GM23338 (cell line): ENCODE results near the gene SERPINB10. TPM values are rescaled to one million over a fixed set of nuclear protein-coding genes. Genes with fewer than 3 reads are reported as not detected.

Experiments used
- ATAC-seq: fragments of 200-7000 bp; cut with Tn5 transposase; 3 replicates; pipeline ENCODE4 v1.9.1; 2020
- DNase-seq: peaks from one replicate; pipeline ENCODE4 v3.0.0-alpha.2; 2015; ENCODE audit warnings: low spot score
- H2AFZ ChIP-seq: fragments of 200-600 bp; sonication (generic); 2 replicates; pipeline ENCODE4 v1.8.0; 2016; ENCODE audit warnings: antibody characterized with exemption, mild to moderate bottlenecking, moderate library complexity
- H3F3A ChIP-seq: fragments of 200-600 bp; sonication (generic); replicated peaks from 2 replicates; pipeline ENCODE4 v1.8.0; 2017; ENCODE audit warnings: antibody characterized with exemption, mixed run types, low read depth
- H3K27ac ChIP-seq: fragments of 200-600 bp; sonication (generic); 2 replicates; pipeline ENCODE4 v1.6.1; 2016; ENCODE audit warnings: low read depth
- H3K27me3 ChIP-seq: fragments of 200-600 bp; sonication (generic); 2 replicates; pipeline ENCODE4 v1.8.0; 2016; ENCODE audit warnings: mild to moderate bottlenecking, mixed run types, moderate library complexity; ENCODE audit not compliant: insufficient read depth
- H3K36me3 ChIP-seq: fragments of 200-600 bp; sonication (generic); 2 replicates; pipeline ENCODE4 v1.8.0; 2016; ENCODE audit warnings: mild to moderate bottlenecking; ENCODE audit not compliant: insufficient read depth
- H3K4me1 ChIP-seq: fragments of 200-600 bp; sonication (generic); 2 replicates; pipeline ENCODE4 v1.8.0; 2016; ENCODE audit warnings: mild to moderate bottlenecking, moderate library complexity; ENCODE audit not compliant: insufficient read depth
- H3K4me2 ChIP-seq: fragments of 200-600 bp; sonication (generic); 2 replicates; pipeline ENCODE4 v1.7.1; 2017; ENCODE audit warnings: mixed run types
- H3K4me3 ChIP-seq: fragments of 200-600 bp; sonication (generic); 2 replicates; pipeline ENCODE4 v1.6.1; 2016; ENCODE audit warnings: mixed run types
- H3K79me2 ChIP-seq: fragments of 200-600 bp; sonication (generic); replicated peaks from 2 replicates; pipeline ENCODE4 v1.8.0; 2017; ENCODE audit warnings: mild to moderate bottlenecking; ENCODE audit not compliant: insufficient read depth
- H3K9me2 ChIP-seq: fragments of 200-600 bp; sonication (generic); 2 replicates; pipeline ENCODE4 v1.8.0; 2017; ENCODE audit not compliant: insufficient read depth
- H4K20me1 ChIP-seq: fragments of 200-600 bp; sonication (generic); replicated peaks from 2 replicates; pipeline ENCODE4 v1.8.0; 2017; ENCODE audit warnings: mild to moderate bottlenecking; ENCODE audit not compliant: insufficient read depth
- H3K27ac Mint-ChIP-seq: 2 replicates; pipeline ENCODE4 v1.8.0; 2020; ENCODE audit warnings: inconsistent platforms, mild to moderate bottlenecking, moderate library complexity, mixed read lengths
- H3K27me3 Mint-ChIP-seq: 3 replicates; pipeline ENCODE4 v1.8.0; 2022; ENCODE audit warnings: low read depth, mild to moderate bottlenecking, moderate library complexity, mixed read lengths, inconsistent platforms; ENCODE audit not compliant: insufficient read depth, poor library complexity
- H3K36me3 Mint-ChIP-seq: 3 replicates; pipeline ENCODE4 v1.8.0; 2021; ENCODE audit warnings: low read depth, mild to moderate bottlenecking, inconsistent platforms, moderate library complexity, mixed read lengths
- H3K4me1 Mint-ChIP-seq: 3 replicates; pipeline ENCODE4 v1.8.0; 2020; ENCODE audit warnings: mild to moderate bottlenecking, inconsistent platforms, mixed read lengths
- H3K4me3 Mint-ChIP-seq: 3 replicates; pipeline ENCODE4 v1.8.0; 2021; ENCODE audit warnings: moderate library complexity, mild to moderate bottlenecking, inconsistent platforms, mixed read lengths
- H3K9me3 Mint-ChIP-seq: 3 replicates; pipeline ENCODE4 v1.8.0; 2020; ENCODE audit warnings: moderate library complexity, mild to moderate bottlenecking, inconsistent platforms, mixed read lengths
- CREB1 ChIP-seq: fragments of 250-450 bp; sonication (Bioruptor Pico); IDR thresholded peaks from 2 replicates; pipeline ENCODE4 v1.5.0; 2020; ENCODE audit warnings: low read depth, mild to moderate bottlenecking, moderate library complexity
- CTCF ChIP-seq, 2 experiments: fragments of 200-600 bp in 1 of 2; sonication (generic) in 1 of 2; conservative IDR thresholded peaks; 2 replicates each; pipeline versions ENCODE4 v1.5.1 to v1.6.1; 2016 to 2017; ENCODE audit warnings: antibody characterized with exemption in 2 of 2, low read depth in 2 of 2, mild to moderate bottlenecking in 2 of 2, moderate library complexity in 1 of 2
- NANOG ChIP-seq: IDR thresholded peaks from 2 replicates; pipeline ENCODE4 v1.6.1; 2016; ENCODE audit warnings: antibody characterized with exemption, borderline replicate concordance
- polyA plus RNA-seq: library from polyadenylated mRNA; unstranded; fragments of >200 nt; fragmentation: Nextera tagmentation; extraction: Ambion mirVana; gene quantifications from 2 replicates; pipeline ENCODE4 v1.2.1, GENCODE V29; 2016
- total RNA-seq: library from RNA; depleted of rRNA; stranded (reverse); fragments of >200 nt; shearing (Covaris generic); gene quantifications from 2 replicates; pipeline ENCODE4 v1.2.3, GENCODE V29; 2014
- TF ChIP-seq, protein P1 (sequence below): fragments of 250-450 bp; sonication (Bioruptor Pico); IDR thresholded peaks from 2 replicates; pipeline ENCODE4 v1.5.0; 2020; ENCODE audit warnings: mild to moderate bottlenecking, moderate library complexity
- TF ChIP-seq, protein P2 (sequence below): IDR thresholded peaks from 2 replicates; pipeline ENCODE4 v1.6.1; 2016; ENCODE audit warnings: antibody characterized with exemption

SERPINB10 gene
- total and polyA plus RNA-seq, 2 experiments from 2014 or later: not detected

GRCh38 chr18:63892566-63892965, 15.2 kb upstream of the SERPINB10 start (continued):
- TF ChIP-seq, protein P1, sequence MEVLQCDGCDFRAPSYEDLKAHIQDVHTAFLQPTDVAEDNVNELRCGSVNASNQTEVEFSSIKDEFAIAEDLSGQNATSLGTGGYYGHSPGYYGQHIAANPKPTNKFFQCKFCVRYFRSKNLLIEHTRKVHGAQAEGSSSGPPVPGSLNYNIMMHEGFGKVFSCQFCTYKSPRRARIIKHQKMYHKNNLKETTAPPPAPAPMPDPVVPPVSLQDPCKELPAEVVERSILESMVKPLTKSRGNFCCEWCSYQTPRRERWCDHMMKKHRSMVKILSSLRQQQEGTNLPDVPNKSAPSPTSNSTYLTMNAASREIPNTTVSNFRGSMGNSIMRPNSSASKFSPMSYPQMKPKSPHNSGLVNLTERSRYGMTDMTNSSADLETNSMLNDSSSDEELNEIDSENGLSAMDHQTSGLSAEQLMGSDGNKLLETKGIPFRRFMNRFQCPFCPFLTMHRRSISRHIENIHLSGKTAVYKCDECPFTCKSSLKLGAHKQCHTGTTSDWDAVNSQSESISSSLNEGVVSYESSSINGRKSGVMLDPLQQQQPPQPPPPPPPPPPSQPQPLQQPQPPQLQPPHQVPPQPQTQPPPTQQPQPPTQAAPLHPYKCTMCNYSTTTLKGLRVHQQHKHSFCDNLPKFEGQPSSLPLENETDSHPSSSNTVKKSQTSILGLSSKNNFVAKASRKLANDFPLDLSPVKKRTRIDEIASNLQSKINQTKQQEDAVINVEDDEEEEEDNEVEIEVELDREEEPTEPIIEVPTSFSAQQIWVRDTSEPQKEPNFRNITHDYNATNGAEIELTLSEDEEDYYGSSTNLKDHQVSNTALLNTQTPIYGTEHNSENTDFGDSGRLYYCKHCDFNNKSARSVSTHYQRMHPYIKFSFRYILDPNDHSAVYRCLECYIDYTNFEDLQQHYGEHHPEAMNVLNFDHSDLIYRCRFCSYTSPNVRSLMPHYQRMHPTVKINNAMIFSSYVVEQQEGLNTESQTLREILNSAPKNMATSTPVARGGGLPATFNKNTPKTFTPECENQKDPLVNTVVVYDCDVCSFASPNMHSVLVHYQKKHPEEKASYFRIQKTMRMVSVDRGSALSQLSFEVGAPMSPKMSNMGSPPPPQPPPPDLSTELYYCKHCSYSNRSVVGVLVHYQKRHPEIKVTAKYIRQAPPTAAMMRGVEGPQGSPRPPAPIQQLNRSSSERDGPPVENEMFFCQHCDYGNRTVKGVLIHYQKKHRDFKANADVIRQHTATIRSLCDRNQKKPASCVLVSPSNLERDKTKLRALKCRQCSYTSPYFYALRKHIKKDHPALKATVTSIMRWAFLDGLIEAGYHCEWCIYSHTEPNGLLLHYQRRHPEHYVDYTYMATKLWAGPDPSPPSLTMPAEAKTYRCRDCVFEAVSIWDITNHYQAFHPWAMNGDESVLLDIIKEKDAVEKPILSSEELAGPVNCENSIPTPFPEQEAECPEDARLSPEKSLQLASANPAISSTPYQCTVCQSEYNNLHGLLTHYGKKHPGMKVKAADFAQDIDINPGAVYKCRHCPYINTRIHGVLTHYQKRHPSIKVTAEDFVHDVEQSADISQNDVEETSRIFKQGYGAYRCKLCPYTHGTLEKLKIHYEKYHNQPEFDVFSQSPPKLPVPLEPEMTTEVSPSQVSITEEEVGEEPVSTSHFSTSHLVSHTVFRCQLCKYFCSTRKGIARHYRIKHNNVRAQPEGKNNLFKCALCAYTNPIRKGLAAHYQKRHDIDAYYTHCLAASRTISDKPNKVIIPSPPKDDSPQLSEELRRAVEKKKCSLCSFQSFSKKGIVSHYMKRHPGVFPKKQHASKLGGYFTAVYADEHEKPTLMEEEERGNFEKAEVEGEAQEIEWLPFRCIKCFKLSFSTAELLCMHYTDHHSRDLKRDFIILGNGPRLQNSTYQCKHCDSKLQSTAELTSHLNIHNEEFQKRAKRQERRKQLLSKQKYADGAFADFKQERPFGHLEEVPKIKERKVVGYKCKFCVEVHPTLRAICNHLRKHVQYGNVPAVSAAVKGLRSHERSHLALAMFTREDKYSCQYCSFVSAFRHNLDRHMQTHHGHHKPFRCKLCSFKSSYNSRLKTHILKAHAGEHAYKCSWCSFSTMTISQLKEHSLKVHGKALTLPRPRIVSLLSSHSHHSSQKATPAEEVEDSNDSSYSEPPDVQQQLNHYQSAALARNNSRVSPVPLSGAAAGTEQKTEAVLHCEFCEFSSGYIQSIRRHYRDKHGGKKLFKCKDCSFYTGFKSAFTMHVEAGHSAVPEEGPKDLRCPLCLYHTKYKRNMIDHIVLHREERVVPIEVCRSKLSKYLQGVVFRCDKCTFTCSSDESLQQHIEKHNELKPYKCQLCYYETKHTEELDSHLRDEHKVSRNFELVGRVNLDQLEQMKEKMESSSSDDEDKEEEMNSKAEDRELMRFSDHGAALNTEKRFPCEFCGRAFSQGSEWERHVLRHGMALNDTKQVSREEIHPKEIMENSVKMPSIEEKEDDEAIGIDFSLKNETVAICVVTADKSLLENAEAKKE (CRISPR knock-in tag): no peak

DNA sequence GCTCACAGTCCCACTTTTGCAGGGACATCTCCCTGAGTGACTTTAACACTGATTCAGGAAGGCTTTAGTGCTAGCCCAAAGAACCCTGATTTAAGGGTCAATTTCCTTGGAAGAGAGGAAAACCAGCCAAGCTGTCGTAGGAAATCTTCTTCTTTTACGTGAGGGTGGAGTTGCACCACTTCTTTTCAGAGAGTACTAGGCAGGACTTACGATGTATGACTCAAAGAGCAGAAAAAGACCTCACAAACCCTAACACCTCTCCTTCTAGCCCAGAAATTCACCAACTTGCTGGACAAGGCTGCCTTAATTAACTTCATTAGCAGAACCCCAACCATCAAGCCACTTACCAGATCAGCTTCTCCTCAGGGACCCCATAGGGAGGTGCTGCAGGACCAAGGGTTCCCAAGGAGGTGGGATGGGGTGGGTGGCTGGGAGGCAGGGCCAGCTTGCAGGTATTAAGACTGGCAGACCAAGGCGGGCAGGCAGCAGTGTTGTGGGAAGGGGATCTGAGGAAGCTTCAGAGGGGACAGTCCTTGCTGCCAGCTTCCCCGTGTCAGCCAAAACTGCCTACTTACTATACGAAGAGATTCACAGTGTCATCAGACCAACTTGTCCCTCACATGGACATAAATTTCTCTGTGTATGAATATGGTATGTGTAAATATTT, 13.5 kb upstream of the SERPINB10 start:
- Mint-ChIP-seq H3K36me3 (no peaks in the 10 kb centered on the region), H3K9me3 (no peaks in the 10 kb centered on the region), H3K4me1 (peaks cover 6% of the 10 kb centered on the region), H3K4me3 (no peak overlapping the region), H3K27ac (no peak overlapping the region), H3K27me3 (no peaks in the 10 kb centered on the region)
- H3K27ac ChIP-seq: no peak overlapping the region
- no peak overlapping the region for H2AFZ ChIP-seq
- no peaks in the 10 kb centered on the region; the same call in 1 of the 2 replicates for H3K9me2 ChIP-seq
- no peaks in the 10 kb centered on the region for H4K20me1 ChIP-seq
- ATAC-seq (no peak), DNase-seq (no peak)
- no peaks in the 10 kb centered on the region for H3K36me3 ChIP-seq
- H3F3A ChIP-seq: no peaks in the 10 kb centered on the region
- no peaks in the 10 kb centered on the region for H3K27me3 ChIP-seq
- no peaks in the 10 kb centered on the region for H3K4me1 ChIP-seq
- no peak overlapping the region for H3K4me2 ChIP-seq
- no peaks in the 10 kb centered on the region for H3K79me2 ChIP-seq
- H3K4me3 ChIP-seq: no peak overlapping the region
- TF ChIP-seq, protein P1 (CRISPR knock-in tag): no peak
- TF ChIP-seq, protein P2, sequence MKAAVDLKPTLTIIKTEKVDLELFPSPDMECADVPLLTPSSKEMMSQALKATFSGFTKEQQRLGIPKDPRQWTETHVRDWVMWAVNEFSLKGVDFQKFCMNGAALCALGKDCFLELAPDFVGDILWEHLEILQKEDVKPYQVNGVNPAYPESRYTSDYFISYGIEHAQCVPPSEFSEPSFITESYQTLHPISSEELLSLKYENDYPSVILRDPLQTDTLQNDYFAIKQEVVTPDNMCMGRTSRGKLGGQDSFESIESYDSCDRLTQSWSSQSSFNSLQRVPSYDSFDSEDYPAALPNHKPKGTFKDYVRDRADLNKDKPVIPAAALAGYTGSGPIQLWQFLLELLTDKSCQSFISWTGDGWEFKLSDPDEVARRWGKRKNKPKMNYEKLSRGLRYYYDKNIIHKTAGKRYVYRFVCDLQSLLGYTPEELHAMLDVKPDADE: no peak
- TF ChIP-seq CREB1 (CRISPR knock-in tag) (no peak), NANOG (no peak), CTCF (conservative IDR thresholded peaks at IDR 0.05; ENCODE audit: low read depth in 2 of 2) (no peak)
